Stimulated activated CD4-positive, alpha-beta T cell treated with anti-CD3 and anti-CD28 coated beads, TNF-alpha, amount 100 ng/mL, for 48 hours (primary cell): ENCODE results near the gene RBP2.
"Not testable (repeated sequence)": the region's sequence is repeated elsewhere in the genome, so short reads cannot be mapped to it uniquely, and the experiment has no call there.

ENCODE experiments used
- DNase-seq, 3 donors: peaks; one replicate each; pipeline ENCODE4 v3.0.0-alpha.2; 2020; ENCODE audit warnings: low read depth in 3 of 3

The RBP2 gene

DNA sequence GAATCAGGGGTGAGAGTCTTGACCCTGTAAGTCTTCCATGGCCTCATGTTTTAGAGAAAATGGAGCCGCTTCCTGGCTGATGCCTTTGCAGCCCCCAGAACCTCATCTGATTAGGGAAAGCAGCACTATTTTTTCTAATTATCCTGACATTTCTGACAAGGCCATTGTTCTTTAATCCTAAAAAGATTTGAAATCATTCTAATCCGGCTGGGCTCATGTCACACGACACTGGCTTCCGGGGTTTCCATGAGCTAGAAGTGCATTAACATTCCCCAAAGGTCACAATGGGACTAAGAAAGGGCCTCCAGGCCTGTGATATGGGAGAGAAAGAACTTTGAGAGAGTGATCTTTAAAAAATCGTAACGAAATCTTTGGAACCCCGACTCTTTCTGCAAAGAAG lies 33.1 kb downstream of the RBP2 start:
- DNase-seq, result no peak

- DNase-seq, result no peak
These were observed 34.7 kb downstream of the RBP2 start for GRCh38 chr3:139441656-139442055.

- DNase-seq, result no peak
These were observed 35.4 kb downstream of the RBP2 start for GRCh38 chr3:139440639-139441556.

DNA sequence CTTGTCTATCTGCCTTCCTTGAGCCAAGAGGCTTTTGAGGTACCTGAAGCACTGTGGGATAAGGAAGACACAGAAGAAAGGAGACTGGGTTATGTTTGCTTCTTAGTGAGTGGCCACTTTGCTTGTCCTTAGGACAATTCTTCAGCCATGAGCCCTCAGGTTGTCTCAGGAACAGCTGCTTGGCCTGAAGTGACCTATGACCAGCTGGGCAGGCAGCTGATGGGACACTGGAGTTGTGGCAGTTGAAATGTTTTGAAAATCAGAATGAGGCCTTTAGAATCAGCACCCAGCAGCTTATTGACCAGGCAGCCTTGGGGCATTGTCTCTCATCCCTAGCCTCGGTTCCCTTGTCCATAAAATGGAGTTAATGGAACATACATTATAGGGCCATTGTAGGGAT lies 37.0 kb downstream of the RBP2 start:
- no peak for DNase-seq

GRCh38 chr3:139434764-139435307 lies 41.5 kb downstream of the RBP2 start:
- no peak for DNase-seq

DNA sequence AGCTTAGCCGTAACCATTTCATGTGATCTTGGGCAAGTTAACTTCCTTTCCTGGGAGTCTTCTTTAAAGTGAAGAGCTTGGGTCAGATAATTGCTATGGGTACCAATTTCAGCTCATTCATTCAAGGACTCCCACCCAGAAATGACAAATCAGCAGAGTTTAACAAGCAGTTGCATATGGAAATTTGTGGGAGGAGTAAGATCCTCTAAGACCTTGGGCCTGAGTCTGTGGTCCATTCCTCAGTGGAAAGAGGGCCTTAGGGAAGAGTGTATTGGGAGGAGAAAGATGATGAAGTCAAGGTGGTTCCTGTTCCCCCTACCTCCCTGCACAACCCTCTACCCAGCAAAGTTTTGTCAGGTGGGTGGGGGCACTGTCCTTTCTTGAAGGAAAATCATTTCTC lies 42.1 kb downstream of the RBP2 start:
- DNase-seq, result no peak

DNA sequence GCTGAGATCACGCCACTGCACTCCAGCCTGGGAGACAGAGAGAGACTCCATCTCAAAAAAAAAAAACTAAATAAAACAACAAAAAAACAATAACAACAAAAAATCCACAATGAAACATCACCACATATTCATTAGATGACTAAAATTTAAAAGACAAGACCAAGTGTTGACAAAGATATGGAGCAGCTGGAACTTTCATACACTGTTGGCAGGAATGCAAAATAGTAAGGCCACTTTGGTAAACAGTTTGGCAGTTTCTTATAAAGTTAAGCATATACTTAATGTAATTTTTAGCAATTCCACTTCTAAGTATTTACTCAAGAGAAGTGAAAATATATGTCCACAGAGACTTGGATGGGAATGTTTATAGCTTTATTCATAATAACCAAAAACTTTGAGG lies 43.2 kb downstream of the RBP2 start:
- no peak for DNase-seq

- no peak for DNase-seq
These were observed 45.8 kb downstream of the RBP2 start for GRCh38 chr3:139430493-139430892.

- peak in 1 of 3 donors; percentile 4 for DNase-seq
These were observed 48.8 kb downstream of the RBP2 start for GRCh38 chr3:139427283-139428060.

DNA sequence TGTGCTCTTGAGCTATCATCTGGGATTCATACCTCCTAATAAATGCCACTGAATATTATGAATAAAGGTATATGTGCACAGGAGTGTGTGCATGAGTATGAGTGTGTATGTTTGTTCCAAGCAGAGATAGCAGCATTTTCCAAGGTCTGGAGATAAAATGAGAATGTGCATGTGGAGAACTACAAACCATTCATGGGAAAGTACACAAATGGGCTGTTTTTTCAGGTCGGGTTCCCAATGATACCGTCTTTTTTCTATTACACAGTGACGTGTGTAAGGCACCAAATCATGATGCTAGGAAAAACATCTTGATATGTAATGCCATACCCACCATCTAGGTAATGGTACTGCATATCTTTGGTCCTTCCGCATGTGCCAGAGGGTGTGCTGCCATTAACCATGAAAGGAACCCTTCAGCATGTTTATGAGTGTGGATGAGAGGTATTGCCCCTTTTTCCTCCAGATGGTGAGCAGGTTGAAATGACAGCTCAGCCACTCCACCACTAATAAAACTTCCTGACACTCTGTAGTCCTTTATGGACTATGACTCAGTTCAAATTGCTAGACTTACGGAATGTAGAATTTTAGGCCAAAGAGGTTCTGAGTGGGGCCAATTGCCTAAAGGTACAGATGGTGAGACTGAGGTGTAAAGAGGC lies 50.4 kb downstream of the RBP2 start:
- no peak for DNase-seq

- DNase-seq, result no peak
These were observed 53.1 kb downstream of the RBP2 start for GRCh38 chr3:139423232-139423631.

- DNase-seq, result no peak
These were observed 54.9 kb downstream of the RBP2 start for GRCh38 chr3:139421460-139421859.

DNA sequence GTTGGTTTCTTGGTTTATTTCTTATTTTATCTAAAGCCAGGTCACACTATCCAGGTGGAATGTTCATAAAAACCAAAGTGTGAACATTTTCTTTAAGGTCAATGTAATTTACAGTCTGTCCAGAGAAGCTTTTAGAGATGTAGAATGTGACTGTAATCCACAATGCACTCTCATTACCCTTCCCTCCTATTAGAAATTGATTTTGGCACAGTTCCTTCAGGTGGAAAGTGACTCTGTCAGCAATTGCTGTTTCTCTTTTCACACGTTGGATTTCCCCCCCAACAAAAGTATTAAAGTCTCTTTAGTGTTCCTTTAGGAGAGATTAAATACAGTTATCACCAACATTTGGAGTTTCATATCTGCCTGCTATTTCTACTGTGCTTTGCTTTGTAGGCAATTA lies 55.3 kb downstream of the RBP2 start:
- no peak for DNase-seq

GRCh38 chr3:139418144-139418543 lies 58.2 kb downstream of the RBP2 start:
- no peak for DNase-seq

DNA sequence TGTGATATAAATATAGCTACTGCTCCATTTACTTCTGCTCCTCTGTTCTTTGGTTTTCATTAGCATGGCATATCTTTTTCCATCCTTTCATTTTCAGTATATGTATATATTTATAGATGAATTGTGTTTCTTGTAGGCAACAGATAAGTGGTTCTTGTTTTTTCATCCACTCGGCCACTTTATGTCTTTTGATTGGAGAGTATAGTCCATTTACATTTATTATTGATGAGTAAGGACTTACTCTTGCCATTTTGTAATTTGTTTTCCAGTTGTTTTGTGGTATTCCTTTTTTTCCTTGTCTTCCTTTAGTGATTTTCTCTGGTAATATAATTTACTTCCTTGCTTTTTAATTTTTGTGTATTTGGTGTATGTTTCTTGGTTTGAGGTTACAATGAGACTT lies 60.0 kb downstream of the RBP2 start:
- no peak for DNase-seq

- DNase-seq, result no peak
These were observed 61.6 kb downstream of the RBP2 start for GRCh38 chr3:139414608-139415224.

DNA sequence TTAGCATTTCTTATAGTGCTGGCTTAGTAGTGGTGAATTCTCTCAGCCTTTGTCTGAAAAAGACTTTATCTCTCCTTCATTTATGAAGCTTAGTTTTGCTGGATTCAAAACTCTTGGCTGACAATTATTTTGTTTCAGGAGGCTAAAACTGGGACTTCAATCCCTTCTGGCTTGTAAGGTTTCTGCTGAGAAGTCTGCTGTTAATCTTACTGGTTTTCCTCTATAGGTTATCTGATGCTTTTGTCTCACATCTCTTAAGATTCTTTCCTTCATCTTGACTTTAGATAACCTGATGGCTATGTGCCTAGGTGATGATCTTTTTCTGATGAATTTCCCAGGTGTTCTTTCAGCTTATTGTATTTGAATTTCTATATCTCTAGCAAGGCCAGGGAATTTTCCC lies 63.4 kb downstream of the RBP2 start:
- DNase-seq, result not testable (repeated sequence)
